HCT116 (cell line): ENCODE results near the gene RTN1. TPM values are rescaled to one million over a fixed set of nuclear protein-coding genes. Genes with fewer than 3 reads are reported as not detected.

ENCODE experiments used
- ATAC-seq: fragments of 200-7000 bp; cut with Tn5 transposase; 2 replicates; pipeline ENCODE4 v1.9.1; 2020; ENCODE audit warnings: mild to moderate bottlenecking, moderate library complexity
- BruUV-seq: library from RNA; stranded (reverse); fragments of 400-500 nt; replicated peaks from 2 replicates; lab custom pipeline; 2021; lab: Mats Ljungman, UMichigan
- CTCF ChIA-PET: fragments of 300-600 bp; sonication (Branson Sonifier 250); formaldehyde crosslinking; loops from one replicate; lab custom pipeline; 2021; ENCODE audit warnings: antibody characterized with exemption; lab: Charles Lee
- POLR2A ChIA-PET: fragments of 300-600, 350-600 bp; sonication (Branson Sonifier 250); formaldehyde crosslinking; loops from one replicate; lab custom pipeline; 2021; ENCODE audit warnings: antibody characterized with exemption; lab: Charles Lee
- RAD21 ChIA-PET, 2 experiments: fragments of 300-600 bp; sonication (Branson Sonifier 250); formaldehyde crosslinking; loops; one replicate each; lab custom pipeline; 2023; ENCODE audit warnings: low total read pairs in 2 of 2; ENCODE audit not compliant: uncharacterized antibody in 2 of 2, unreplicated experiment in 2 of 2, low non-redundant PET in 1 of 2; lab: Charles Lee
- DNase-seq: peaks from one replicate; pipeline ENCODE4 v3.0.0-alpha.2; 2010; ENCODE audit warnings: low read depth, low spot score
- H2AFZ ChIP-seq: fragments of 200-600 bp; shearing (Covaris generic), sonication (generic); 2 replicates; pipeline ENCODE4 v1.6.1; 2017; ENCODE audit warnings: low read depth, mixed run types, mixed read lengths, antibody characterized with exemption, low read length; ENCODE audit not compliant: poor library complexity, severe bottlenecking
- H3K27ac ChIP-seq: 2 replicates; pipeline ENCODE4 v1.5.1; 2012; ENCODE audit warnings: low read depth, low read length
- H3K27me3 ChIP-seq: fragments of 200-600 bp; sonication (generic); 2 replicates; pipeline ENCODE4 v1.6.1; 2016; ENCODE audit warnings: mixed run types, low read length, mixed read lengths; ENCODE audit not compliant: insufficient read depth
- H3K36me3 ChIP-seq, 2 experiments: fragments of 200-500 bp in 1 of 2; fragments of 200-600 bp in 1 of 2; sonication (Bioruptor generic) in 1 of 2; sonication (generic) in 1 of 2; 2 replicates each; pipeline versions ENCODE4 v1.5.1 to v1.6.1; 2014 to 2016; ENCODE audit warnings: low read length in 2 of 2, inconsistent platforms in 1 of 2, mixed read lengths in 1 of 2, mixed run types in 1 of 2; ENCODE audit not compliant: insufficient read depth in 2 of 2, control insufficient read depth in 1 of 2
- H3K4me1 ChIP-seq, 2 experiments: fragments of 200-600 bp in 1 of 2; sonication (generic) in 1 of 2; 2 replicates each; pipeline versions ENCODE4 v1.5.1 to v1.6.1; 2012 to 2017; ENCODE audit warnings: low read length in 2 of 2, inconsistent platforms in 1 of 2, mild to moderate bottlenecking in 1 of 2, mixed read lengths in 1 of 2, mixed run types in 1 of 2, moderate library complexity in 1 of 2; ENCODE audit not compliant: insufficient read depth in 2 of 2, control insufficient read depth in 1 of 2
- H3K4me2 ChIP-seq: fragments of 200-600 bp; sonication (generic); 2 replicates; pipeline ENCODE4 v1.6.1; 2017; ENCODE audit warnings: mixed run types, low read length, mixed read lengths
- H3K4me3 ChIP-seq, 2 experiments: fragments of 200-600 bp in 1 of 2; sonication (generic) in 1 of 2; replicated peaks in 1 of 2; 2 replicates each; pipeline ENCODE4 v1.5.1; 2011 to 2016; ENCODE audit warnings: low read length in 2 of 2, control low read depth in 1 of 2, low read depth in 1 of 2, mild to moderate bottlenecking in 1 of 2, mixed read lengths in 1 of 2, mixed run types in 1 of 2
- H3K79me2 ChIP-seq: fragments of 200-600 bp; sonication (generic); 2 replicates; pipeline ENCODE4 v1.6.1; 2017; ENCODE audit warnings: mild to moderate bottlenecking, mixed run types, low read length, moderate library complexity, mixed read lengths; ENCODE audit not compliant: insufficient read depth
- H3K9ac ChIP-seq: fragments of 200-600 bp; sonication (generic); 2 replicates; pipeline ENCODE4 v1.6.1; 2016; ENCODE audit warnings: low read length, mixed read lengths
- H3K9me2 ChIP-seq: fragments of 200-600 bp; sonication (generic), shearing (Covaris generic); 2 replicates; pipeline ENCODE4 v1.6.1; 2017; ENCODE audit warnings: mixed run types, mild to moderate bottlenecking, moderate library complexity; ENCODE audit not compliant: insufficient read depth
- H3K9me3 ChIP-seq, 2 experiments: fragments of 200-500 bp in 1 of 2; fragments of 200-600 bp in 1 of 2; sonication (Bioruptor generic) in 1 of 2; sonication (generic) in 1 of 2; 2 replicates each; pipeline ENCODE4 v1.6.1; 2014 to 2017; ENCODE audit warnings: low read length in 2 of 2, mixed read lengths in 2 of 2, inconsistent platforms in 1 of 2, low read depth in 1 of 2, mild to moderate bottlenecking in 1 of 2, mixed run types in 1 of 2, moderate library complexity in 1 of 2; ENCODE audit not compliant: control insufficient read depth in 1 of 2, insufficient read depth in 1 of 2
- H4K20me1 ChIP-seq: fragments of 200-600 bp; sonication (generic), shearing (Covaris generic); 2 replicates; pipeline ENCODE4 v1.6.1; 2017; ENCODE audit warnings: mixed run types, mild to moderate bottlenecking, moderate library complexity; ENCODE audit not compliant: insufficient read depth
- CEBPB ChIP-seq: IDR thresholded peaks from 2 replicates; pipeline ENCODE4 v1.6.1; 2012; ENCODE audit warnings: low read depth
- POLR2AphosphoS5 ChIP-seq: IDR thresholded peaks from 2 replicates; pipeline ENCODE4 v1.6.1; 2011; ENCODE audit warnings: mild to moderate bottlenecking, low read depth, low read length, moderate library complexity
- TCF7L2 ChIP-seq: IDR thresholded peaks from 2 replicates; pipeline ENCODE4 v1.7.0; 2011; ENCODE audit warnings: borderline replicate concordance, inconsistent platforms; ENCODE audit not compliant: insufficient read depth, insufficient read length; ENCODE audit errors: extremely low read depth
- ZFX ChIP-seq: fragments of 450-650 bp; IDR thresholded peaks from 2 replicates; pipeline ENCODE4 v1.6.1; 2017
- intact Hi-C: fragments of 100-400 bp; cut with micrococcal nuclease; formaldehyde crosslinking; loops from 2 replicates; pipeline ENCODE4 v1.10.0; 2022
- total RNA-seq: library from RNA; stranded (reverse); gene quantifications from one replicate; pipeline ENCODE4 v1.2.1, GENCODE V29; 2021; ENCODE audit not compliant: unreplicated experiment
- TF ChIP-seq, protein P1 (sequence below): IDR thresholded peaks from 2 replicates; pipeline ENCODE4 v1.6.1; 2012

RTN1 gene
- total RNA-seq, 1 experiment from 2014 or later = 0.57 TPM

DNA sequence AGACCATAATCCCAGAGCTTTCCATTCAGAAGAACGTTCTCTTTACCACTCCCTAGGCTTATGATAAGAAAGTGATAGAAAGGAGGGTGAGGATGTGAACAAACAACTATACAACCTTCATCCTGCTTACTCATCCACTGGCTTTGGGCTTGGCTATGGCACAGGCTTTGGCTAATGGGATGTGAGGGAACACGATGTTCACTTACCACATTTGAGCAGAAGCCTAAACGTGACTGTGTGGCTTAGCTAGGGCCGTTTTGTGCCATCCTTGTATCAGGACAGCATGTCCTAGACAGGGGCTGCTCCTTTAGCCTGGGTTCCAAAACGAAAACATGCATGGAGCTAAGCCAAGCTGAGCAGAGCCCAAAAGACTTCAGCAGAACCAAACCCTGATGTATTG is 175.4 kb downstream of the RTN1 start:
- no peaks in the 10 kb centered on the region for H3K27me3 ChIP-seq
- H3K79me2 ChIP-seq = no peaks in the 10 kb centered on the region
- H3K4me2 ChIP-seq = no peak overlapping the region
- H4K20me1 ChIP-seq = no peaks in the 10 kb centered on the region
- H3K9me2 ChIP-seq = no peaks in the 10 kb centered on the region
- H3K27ac ChIP-seq = no peak overlapping the region
- H3K4me1 ChIP-seq = no peaks in the 10 kb centered on the region
- no peaks in the 10 kb centered on the region for H3K9me3 ChIP-seq
- no peak overlapping the region for H2AFZ ChIP-seq
- CTCF ChIA-PET = no interaction called here
- RAD21 ChIA-PET = no interaction called here
- ATAC-seq = no peak
- H3K36me3 ChIP-seq = no peaks in the 10 kb centered on the region
- DNase-seq = no peak
- intact Hi-C loops = no loop called here
- no peak for TF ChIP-seq CEBPB
- no peak for TF ChIP-seq ZFX
- no peak for TF ChIP-seq TCF7L2
- TF ChIP-seq, protein P1, sequence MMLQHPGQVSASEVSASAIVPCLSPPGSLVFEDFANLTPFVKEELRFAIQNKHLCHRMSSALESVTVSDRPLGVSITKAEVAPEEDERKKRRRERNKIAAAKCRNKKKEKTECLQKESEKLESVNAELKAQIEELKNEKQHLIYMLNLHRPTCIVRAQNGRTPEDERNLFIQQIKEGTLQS = no peak
- no peak overlapping the region for H3K9ac ChIP-seq
- BruUV-seq = no TSS peak
- POLR2A ChIA-PET = no interaction called here
- H3K4me3 ChIP-seq = no peak overlapping the region

DNA sequence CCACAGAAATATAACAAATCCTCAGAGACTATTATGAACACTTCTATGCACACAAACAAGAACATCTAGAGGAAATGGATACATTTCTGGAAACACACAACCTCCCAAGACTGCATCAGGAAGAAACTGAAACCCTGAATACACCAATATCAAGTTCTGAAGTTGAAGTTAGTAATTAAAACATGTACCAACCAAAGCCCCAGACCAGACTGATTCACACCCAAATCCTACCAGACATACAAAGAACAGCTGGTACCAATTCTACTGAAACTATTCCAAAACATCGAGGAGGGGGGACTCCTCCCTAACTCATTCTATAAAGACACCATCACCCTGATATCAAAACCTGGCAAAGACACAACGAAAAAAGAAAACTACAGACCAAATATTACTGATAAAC is 179.3 kb downstream of the RTN1 start:
- CTCF ChIA-PET = no interaction called here
- RAD21 ChIA-PET = no interaction called here

More for the DNA sequence above, 179.3 kb downstream of the RTN1 start:
- Histone ChIP-seq H3K4me1 (no peaks in the 10 kb centered on the region), H3K9me2 (no peaks in the 10 kb centered on the region), H3K79me2 (no peaks in the 10 kb centered on the region), H3K9ac (no peak overlapping the region), H3K9me3 (no peaks in the 10 kb centered on the region), H2AFZ (no peak overlapping the region), H3K4me3 (no peak overlapping the region), H3K36me3 (no peaks in the 10 kb centered on the region), H3K27me3 (no peaks in the 10 kb centered on the region), H4K20me1 (no peaks in the 10 kb centered on the region), H3K27ac (no peak overlapping the region), H3K4me2 (no peak overlapping the region)
- intact Hi-C loops = no loop called here
- no peak for TF ChIP-seq POLR2AphosphoS5
- ATAC-seq = no peak
- no TSS peak for BruUV-seq
- POLR2A ChIA-PET = no interaction called here
- no peak for DNase-seq
